ENCODE data around the gene RSRC1.
"Not testable (repeated sequence)": the region's sequence is repeated elsewhere in the genome, so short reads cannot be mapped to it uniquely, and the experiment has no call there.

The RSRC1 gene

DNA sequence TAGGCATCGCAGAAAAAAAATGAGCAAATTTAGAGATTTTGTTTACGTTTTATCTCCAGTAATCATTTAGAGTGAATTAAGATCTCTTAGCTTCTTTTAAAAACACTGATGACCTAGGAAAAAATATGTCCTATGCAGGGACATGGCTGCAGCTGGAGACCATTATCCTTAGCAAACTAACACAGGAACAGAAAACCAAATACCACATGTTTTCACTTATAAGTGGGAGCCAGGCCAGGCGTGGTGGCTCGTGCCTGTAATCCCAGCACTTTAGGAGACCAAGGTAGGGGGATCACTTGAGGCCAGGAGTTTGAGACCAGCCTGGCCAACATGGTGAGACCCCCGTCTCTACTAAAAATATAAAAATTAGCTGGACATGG lies 298.6 kb downstream of the RSRC1 start:
- FAIRE-seq: not testable (repeated sequence)

- FAIRE-seq: no peak
Observed at GRCh38 chr3:158418035-158418434, 308.1 kb downstream of the RSRC1 start.

GRCh38 chr3:158419820-158420653 lies 310.1 kb downstream of the RSRC1 start:
- FAIRE-seq: no peak

DNA sequence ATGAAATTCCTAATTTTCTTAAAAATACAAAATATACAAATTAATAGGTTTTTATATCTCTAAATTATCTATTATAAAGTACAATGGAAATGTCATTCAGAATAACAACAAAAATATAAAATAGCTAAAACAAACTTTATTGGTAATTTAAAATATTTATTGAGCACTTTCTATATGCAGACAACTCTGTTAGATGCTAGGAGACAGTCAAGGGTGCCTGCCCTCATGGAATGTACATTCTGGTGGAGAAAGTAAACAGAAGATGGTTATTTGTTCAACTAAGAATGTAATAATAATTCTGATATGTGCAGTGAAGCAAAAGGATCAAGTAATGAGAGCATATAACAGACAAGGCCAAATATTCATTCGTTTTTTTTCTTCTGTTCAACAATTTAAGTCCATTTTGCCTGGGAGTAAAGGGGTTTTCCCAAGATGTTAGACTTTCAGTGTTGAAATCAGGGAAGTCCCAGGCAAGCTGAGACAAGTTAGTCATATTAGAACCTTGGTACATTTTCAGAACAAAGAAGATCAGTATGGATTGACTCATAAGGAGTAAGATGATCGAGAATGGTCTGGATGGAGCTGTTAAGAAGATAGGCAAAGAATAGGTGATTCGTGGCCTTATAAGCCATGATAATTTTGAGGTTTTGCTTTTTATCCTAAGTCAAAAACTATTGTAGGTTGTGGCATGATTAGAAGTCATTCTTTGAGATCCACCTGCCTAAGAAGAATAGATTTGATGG lies 310.9 kb downstream of the RSRC1 start:
- no peak for FAIRE-seq

DNA sequence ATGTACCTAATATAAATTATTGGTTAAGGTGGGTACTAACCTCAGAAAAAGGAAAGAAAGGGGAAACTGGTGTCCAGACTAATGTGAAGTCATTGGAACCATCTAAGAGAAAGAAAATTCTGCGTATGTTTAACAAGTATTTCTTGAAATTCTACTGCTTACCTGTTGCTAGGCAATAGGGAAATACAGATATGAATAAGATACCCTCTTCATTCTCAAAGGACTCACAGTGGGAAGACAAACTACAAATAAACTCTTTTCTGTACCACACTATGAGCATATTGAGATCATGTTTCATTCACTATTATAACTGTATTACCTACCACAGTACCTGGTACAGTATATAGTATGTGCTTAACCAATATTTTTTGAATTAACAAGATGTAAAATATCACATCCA lies 320.6 kb downstream of the RSRC1 start:
- no peak for FAIRE-seq

- no peak for FAIRE-seq
Observed at GRCh38 chr3:158430968-158431367, 321.1 kb downstream of the RSRC1 start.

- FAIRE-seq: no peak
Observed at GRCh38 chr3:158431829-158432228, 321.9 kb downstream of the RSRC1 start.

- peak; percentile 97 for FAIRE-seq
Observed at GRCh38 chr3:158434412-158435038, 324.6 kb downstream of the RSRC1 start.

GRCh38 chr3:158443632-158444031 lies 333.7 kb downstream of the RSRC1 start:
- no peak for FAIRE-seq

DNA sequence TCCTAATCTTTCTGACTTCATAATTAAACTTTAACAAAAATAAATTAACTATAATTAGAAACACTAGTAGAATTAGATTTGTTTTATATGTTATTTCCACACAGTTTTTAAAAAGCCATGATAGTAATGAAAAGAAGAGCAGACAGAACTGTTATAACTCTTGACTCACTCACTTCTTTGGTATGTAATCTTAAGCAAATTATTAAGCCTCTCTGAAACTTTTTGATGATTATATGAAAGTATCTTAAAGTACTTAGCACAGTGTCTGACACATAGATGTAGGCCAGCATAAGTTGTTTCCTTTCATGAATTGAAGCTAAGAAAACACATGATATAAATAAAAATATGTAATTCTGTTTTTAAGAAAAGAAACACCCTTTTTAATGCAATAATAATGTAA lies 337.5 kb downstream of the RSRC1 start:
- peak; percentile 13 for FAIRE-seq

DNA sequence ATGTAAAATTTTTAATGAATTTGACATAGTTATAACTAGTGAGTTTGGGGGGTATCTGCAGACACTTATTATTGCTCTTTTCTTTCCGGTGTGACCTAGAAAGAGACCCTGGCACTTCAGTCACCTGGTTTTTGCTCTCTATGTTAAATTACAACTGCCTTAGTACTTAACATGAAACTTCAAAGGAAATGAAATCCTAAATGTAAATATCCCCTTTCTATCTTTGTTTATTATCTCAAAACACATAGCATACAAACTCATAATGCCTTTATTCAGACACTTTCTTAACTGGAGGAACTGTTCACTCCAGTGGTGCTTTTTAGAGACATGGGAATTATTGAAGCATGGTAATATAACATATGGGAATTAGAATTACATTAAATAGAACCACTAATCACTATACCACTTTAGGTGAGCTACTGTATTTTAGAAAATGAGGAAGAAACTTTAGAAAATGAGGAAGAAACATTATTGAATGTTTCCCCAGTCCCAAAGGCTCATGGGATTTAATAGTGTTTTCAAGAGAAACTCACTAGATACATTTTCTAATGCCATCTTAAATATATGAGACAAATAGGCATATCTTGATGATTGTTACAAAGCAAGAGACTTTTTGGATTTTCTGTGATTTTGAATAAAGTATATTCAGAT lies 341.6 kb downstream of the RSRC1 start:
- FAIRE-seq: no peak

GRCh38 chr3:158452334-158452733 lies 342.4 kb downstream of the RSRC1 start:
- FAIRE-seq: peak; percentile 33

DNA sequence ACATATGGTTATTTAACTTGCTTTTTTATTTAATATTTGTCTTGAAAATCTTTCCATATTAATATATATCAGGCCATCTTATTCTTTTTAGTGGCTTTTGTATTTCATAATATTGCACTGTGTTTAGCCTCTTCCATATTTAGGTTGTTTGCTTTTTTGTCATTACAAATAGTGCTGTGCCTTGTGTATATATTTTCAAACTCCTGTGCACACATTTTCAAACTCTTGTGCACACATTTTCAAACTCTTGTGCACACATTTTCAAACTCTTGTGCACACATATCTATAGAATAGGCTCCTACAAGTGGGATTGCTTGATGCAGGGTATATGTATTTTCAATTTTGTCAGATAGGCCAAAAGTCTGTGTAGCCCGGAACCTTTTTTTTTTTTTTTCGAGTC lies 343.1 kb downstream of the RSRC1 start:
- FAIRE-seq: peak; percentile 25

GRCh38 chr3:158453865-158454264 lies 344.0 kb downstream of the RSRC1 start:
- FAIRE-seq: no peak

DNA sequence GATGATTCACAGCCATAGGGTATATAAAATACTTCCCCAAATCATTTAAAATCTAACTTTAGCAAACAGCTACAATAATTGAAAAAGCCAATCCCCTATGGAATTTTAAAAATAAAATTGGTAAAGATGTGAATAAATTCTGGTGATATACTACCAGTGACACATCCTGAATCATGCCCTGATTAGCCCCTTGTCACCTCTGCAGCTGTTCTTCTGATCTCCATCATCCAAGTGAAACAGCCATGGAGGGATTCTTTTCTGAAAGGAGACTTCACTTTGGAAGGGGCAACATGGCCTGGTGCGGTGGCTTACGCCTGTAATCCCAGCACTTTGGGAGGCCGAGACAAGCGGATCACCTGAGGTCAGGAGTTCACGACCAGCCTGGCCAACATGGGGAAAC lies 345.5 kb downstream of the RSRC1 start:
- FAIRE-seq: no peak

- no peak for FAIRE-seq
Observed at GRCh38 chr3:158456114-158456513, 346.2 kb downstream of the RSRC1 start.

- no peak for FAIRE-seq
Observed at GRCh38 chr3:158458464-158458863, 348.6 kb downstream of the RSRC1 start.

DNA sequence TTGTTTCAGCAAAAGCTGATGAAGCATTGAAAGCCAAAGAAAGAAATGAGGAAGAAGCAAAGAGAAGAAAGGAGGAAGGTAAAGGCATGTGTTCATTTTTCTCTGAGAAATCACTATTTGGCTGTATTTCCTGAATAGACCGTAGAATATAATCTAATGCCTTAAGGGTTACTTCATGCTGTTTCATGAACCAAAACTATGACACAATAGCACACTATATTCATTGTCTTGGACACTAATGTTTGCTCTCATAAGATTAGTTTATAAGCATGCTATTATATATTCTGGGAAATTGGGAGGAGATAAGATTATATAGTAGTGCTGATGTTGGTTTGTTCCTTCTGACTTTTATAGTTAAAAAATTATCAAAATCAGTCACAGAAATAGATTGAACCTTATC lies 351.0 kb downstream of the RSRC1 start:
- no peak for FAIRE-seq

GRCh38 chr3:158463556-158463955 lies 353.7 kb downstream of the RSRC1 start:
- FAIRE-seq: no peak

- FAIRE-seq: no peak
Observed at GRCh38 chr3:158465074-158465473, 355.2 kb downstream of the RSRC1 start.

DNA sequence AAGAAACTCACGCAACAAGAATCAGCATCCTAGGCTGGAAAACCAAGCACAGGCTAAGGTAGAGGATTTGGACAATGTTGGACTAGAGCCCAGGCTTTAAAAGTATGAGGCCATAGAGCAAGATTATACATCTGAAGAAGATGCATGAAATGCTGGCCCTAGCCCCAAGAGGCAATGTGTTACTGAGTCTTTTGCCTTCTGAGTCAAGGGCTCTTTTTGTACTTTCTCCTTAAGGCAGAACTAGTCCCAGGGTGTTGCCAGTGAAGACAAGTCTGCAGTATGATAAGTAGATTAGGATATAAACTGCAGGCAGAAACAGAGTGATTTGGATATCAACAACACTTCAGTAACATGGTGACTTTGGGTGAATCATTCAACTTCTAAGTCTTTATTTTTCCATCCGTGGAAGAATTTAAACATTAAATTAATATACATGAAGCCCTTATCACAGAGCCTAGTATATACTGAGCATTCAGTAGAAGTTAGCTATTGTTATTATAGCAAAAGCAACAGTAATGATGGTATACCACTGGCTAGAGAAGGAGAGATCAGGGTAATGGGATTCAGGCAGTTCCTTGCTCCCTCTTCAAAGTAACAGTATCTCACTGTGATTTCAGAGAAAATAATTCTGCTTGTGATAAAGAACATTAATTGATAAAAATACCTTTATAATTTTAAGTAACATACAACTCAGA lies 361.2 kb downstream of the RSRC1 start:
- no peak for FAIRE-seq

DNA sequence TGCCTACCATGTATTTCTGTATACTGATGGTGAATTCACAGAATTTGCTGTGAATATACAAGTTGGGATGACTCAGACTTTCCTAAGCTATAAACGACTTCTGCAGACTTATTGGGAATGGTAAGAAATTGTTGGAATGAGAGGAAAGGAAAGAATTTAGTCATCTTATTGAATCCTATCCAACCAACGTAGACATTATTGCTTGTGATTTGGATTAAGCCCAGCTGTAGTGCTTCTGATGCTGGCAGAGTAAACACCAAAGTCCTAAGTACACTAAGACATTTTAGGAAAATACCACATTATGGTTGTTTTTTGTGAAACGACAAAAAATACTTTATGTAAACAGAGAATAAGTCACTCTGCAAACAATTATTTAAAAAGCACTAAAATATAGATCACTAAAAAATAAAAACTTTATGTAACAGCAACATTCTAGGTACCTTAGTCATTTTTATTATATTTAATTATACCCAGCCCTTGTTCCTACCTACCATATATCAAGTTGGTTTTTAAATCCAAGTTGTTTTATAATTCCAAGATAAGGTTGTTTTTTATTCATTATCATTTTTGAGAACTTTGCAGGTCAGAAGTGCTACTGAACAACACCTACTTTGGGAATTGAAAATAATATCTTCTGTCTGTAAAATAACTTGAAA lies 361.9 kb downstream of the RSRC1 start:
- no peak for FAIRE-seq

Measured in G401.6 (cell line).